Panc1 (cell line): Measurements from ENCODE around the gene CHRNA7. TPM values are rescaled to one million over a fixed set of nuclear protein-coding genes. Genes with fewer than 3 reads are reported as not detected.

Experiments used
- ATAC-seq: fragments of 200-7000 bp; cut with Tn5 transposase; 2 replicates; pipeline ENCODE4 v1.9.1; 2020; ENCODE audit warnings: mild to moderate bottlenecking, moderate library complexity
- BruUV-seq: library from RNA; stranded (reverse); fragments of 400-500 nt; replicated peaks from 2 replicates; lab custom pipeline; 2021; lab: Mats Ljungman, UMichigan
- CTCF ChIA-PET: fragments of 300-600 bp; sonication (Branson Sonifier 250); formaldehyde crosslinking; loops from one replicate; lab custom pipeline; 2022; ENCODE audit warnings: antibody characterized with exemption; lab: Charles Lee
- POLR2A ChIA-PET: fragments of 300-600 bp; sonication (Branson Sonifier 250); formaldehyde crosslinking; loops from one replicate; lab custom pipeline; 2022; ENCODE audit warnings: antibody characterized with exemption; lab: Charles Lee
- DNase-seq: peaks from one replicate; pipeline ENCODE4 v3.0.0-alpha.2; 2010; ENCODE audit warnings: low read depth, low spot score
- H3K27ac ChIP-seq: 2 replicates; pipeline ENCODE4 v1.5.1; 2011; ENCODE audit warnings: mild to moderate bottlenecking, low read length, inconsistent platforms
- H3K27me3 ChIP-seq: fragments of 200-500 bp; sonication (Bioruptor generic); 2 replicates; pipeline ENCODE4 v1.6.0; 2014; ENCODE audit warnings: low read length, inconsistent platforms; ENCODE audit not compliant: control insufficient read depth, insufficient read depth
- H3K36me3 ChIP-seq: fragments of 200-500 bp; sonication (Bioruptor generic); 2 replicates; pipeline ENCODE4 v1.5.1; 2014; ENCODE audit warnings: inconsistent platforms, mild to moderate bottlenecking, low read length, moderate library complexity; ENCODE audit not compliant: control insufficient read depth, insufficient read depth
- H3K4me1 ChIP-seq: 2 replicates; pipeline ENCODE4 v1.5.1; 2011; ENCODE audit warnings: inconsistent platforms, mild to moderate bottlenecking, low read length, moderate library complexity; ENCODE audit not compliant: control insufficient read depth, insufficient read depth
- H3K4me3 ChIP-seq, 2 experiments: 2 replicates each; pipeline ENCODE4 v1.5.1; 2011 to 2012; ENCODE audit warnings: low read depth in 2 of 2, low read length in 2 of 2, mild to moderate bottlenecking in 2 of 2, inconsistent platforms in 1 of 2, moderate library complexity in 1 of 2
- H3K9me3 ChIP-seq: fragments of 200-500 bp; sonication (Bioruptor generic); 2 replicates; pipeline ENCODE4 v1.5.1; 2014; ENCODE audit warnings: low read depth, mild to moderate bottlenecking, inconsistent platforms, low read length, moderate library complexity; ENCODE audit not compliant: control insufficient read depth, insufficient read depth
- CTCF ChIP-seq: fragments of 450-650 bp; IDR thresholded peaks from 2 replicates; pipeline ENCODE4 v1.5.1; 2017; ENCODE audit warnings: mild to moderate bottlenecking
- POLR2AphosphoS5 ChIP-seq: IDR thresholded peaks from 2 replicates; pipeline ENCODE4 v1.6.1; 2012; ENCODE audit warnings: mild to moderate bottlenecking, low read depth, low read length, moderate library complexity
- SIN3A ChIP-seq: IDR thresholded peaks from 2 replicates; pipeline ENCODE4 v1.6.1; 2012; ENCODE audit warnings: low read depth, mild to moderate bottlenecking, low read length, moderate library complexity, borderline replicate concordance; ENCODE audit not compliant: insufficient read depth
- TCF7L2 ChIP-seq: IDR thresholded peaks from 2 replicates; pipeline ENCODE4 v1.6.1; 2011; ENCODE audit warnings: mild to moderate bottlenecking, low read depth, low read length, inconsistent platforms
- in situ Hi-C: cut with HindIII; loops from 2 replicates; pipeline ENCODE4 v1.10.0; 2016; ENCODE audit warnings: low sequenced_read_pairs, low pct_unique_long_range_greater_than_20kb
- intact Hi-C: fragments of 100-400 bp; cut with micrococcal nuclease; formaldehyde crosslinking; loops from one replicate; pipeline ENCODE4 v1.10.0; 2022; ENCODE audit not compliant: unreplicated experiment
- total RNA-seq: library from RNA; stranded (reverse); gene quantifications from one replicate; pipeline ENCODE4 v1.2.1, GENCODE V29; 2021; ENCODE audit not compliant: unreplicated experiment
- TF ChIP-seq, protein P1 (sequence below), 2 experiments: IDR thresholded peaks; 2 replicates each; pipeline ENCODE4 v1.6.1; 2011 to 2012; ENCODE audit warnings: low read depth in 2 of 2, control low read depth in 1 of 2, low read length in 1 of 2, mild to moderate bottlenecking in 1 of 2, moderate library complexity in 1 of 2; ENCODE audit not compliant: insufficient read depth in 1 of 2

The CHRNA7 gene
- total RNA-seq, 1 experiment from 2014 or later, result 3.3 TPM

DNA sequence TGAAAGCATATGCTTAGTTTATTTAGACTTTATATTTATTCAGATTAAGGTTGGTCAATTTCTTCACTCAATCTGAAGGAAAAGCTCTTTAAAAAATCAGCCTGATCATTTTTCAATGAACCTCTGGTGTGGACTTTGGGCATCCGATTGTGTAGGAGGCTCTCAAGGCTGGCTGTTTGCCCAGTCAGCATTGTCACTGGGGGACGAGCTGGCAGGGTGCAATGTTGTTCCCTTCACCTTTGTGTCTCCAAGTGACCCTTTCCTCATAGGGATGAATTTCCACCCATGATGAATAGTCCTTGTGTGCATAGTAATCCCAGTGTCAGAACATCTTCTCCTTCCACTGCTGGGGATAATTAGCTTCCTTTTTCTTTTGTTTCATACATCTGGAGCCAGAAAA, 102.5 kb downstream of the CHRNA7 start:
- Histone ChIP-seq H3K36me3 (no peaks in the 10 kb centered on the region), H3K27ac (no peak overlapping the region), H3K27me3 (no peaks in the 10 kb centered on the region), H3K9me3 (no peaks in the 10 kb centered on the region), H3K4me3 (no peak overlapping the region), H3K4me1 (no peaks in the 10 kb centered on the region)
- POLR2A ChIA-PET, result no interaction called here
- ATAC-seq (no peak), DNase-seq (no peak)
- intact Hi-C loops, result no loop called here
- in situ Hi-C loops, result no loop called here
- BruUV-seq, result no TSS peak
- CTCF ChIA-PET, result no interaction called here
- TF ChIP-seq CTCF, result no peak
- no peak for TF ChIP-seq POLR2AphosphoS5
- TF ChIP-seq, protein P1, sequence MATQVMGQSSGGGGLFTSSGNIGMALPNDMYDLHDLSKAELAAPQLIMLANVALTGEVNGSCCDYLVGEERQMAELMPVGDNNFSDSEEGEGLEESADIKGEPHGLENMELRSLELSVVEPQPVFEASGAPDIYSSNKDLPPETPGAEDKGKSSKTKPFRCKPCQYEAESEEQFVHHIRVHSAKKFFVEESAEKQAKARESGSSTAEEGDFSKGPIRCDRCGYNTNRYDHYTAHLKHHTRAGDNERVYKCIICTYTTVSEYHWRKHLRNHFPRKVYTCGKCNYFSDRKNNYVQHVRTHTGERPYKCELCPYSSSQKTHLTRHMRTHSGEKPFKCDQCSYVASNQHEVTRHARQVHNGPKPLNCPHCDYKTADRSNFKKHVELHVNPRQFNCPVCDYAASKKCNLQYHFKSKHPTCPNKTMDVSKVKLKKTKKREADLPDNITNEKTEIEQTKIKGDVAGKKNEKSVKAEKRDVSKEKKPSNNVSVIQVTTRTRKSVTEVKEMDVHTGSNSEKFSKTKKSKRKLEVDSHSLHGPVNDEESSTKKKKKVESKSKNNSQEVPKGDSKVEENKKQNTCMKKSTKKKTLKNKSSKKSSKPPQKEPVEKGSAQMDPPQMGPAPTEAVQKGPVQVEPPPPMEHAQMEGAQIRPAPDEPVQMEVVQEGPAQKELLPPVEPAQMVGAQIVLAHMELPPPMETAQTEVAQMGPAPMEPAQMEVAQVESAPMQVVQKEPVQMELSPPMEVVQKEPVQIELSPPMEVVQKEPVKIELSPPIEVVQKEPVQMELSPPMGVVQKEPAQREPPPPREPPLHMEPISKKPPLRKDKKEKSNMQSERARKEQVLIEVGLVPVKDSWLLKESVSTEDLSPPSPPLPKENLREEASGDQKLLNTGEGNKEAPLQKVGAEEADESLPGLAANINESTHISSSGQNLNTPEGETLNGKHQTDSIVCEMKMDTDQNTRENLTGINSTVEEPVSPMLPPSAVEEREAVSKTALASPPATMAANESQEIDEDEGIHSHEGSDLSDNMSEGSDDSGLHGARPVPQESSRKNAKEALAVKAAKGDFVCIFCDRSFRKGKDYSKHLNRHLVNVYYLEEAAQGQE (IDR thresholded peaks at IDR 0.05; ENCODE audit: insufficient read depth in 1 of 2, low read depth in 2 of 2, low read length in 1 of 2), result no peak
- no peak for TF ChIP-seq SIN3A
- no peak for TF ChIP-seq TCF7L2

DNA sequence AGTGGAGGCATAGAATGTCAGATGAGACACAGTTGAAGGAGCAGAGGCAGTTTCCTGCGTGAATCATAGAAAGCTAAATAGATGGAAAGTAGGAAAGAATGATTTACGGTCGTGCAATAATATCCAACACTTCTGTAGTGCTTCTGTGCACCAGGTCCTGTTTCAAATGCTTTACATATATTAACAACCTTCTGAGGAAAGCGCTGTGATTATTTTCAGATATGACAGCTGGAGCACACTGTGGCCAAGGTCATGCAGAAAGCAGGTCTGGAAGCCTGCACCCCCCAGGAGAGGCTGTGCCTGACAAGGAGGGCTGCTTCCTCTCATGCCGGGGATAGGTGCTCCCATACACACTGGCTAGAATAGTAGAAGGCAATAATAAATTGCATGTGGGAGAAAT, 104.5 kb downstream of the CHRNA7 start:
- DNase-seq, result no peak
- intact Hi-C loops, result no loop called here
- POLR2A ChIA-PET, result no interaction called here
- CTCF ChIA-PET, result no interaction called here
- in situ Hi-C loops, result no loop called here
- Histone ChIP-seq H3K4me1 (no peaks in the 10 kb centered on the region), H3K9me3 (no peaks in the 10 kb centered on the region), H3K4me3 (no peak overlapping the region), H3K36me3 (no peaks in the 10 kb centered on the region), H3K27me3 (no peaks in the 10 kb centered on the region), H3K27ac (no peak overlapping the region)
- TF ChIP-seq SIN3A (no peak), CTCF (no peak), TCF7L2 (no peak), POLR2AphosphoS5 (no peak)
- TF ChIP-seq, protein P1 (IDR thresholded peaks at IDR 0.05; ENCODE audit: insufficient read depth in 1 of 2, low read depth in 2 of 2, low read length in 1 of 2), result no peak
- BruUV-seq, result no TSS peak
- ATAC-seq, result no peak
